Measurements from ENCODE around the gene CD82.

DNA sequence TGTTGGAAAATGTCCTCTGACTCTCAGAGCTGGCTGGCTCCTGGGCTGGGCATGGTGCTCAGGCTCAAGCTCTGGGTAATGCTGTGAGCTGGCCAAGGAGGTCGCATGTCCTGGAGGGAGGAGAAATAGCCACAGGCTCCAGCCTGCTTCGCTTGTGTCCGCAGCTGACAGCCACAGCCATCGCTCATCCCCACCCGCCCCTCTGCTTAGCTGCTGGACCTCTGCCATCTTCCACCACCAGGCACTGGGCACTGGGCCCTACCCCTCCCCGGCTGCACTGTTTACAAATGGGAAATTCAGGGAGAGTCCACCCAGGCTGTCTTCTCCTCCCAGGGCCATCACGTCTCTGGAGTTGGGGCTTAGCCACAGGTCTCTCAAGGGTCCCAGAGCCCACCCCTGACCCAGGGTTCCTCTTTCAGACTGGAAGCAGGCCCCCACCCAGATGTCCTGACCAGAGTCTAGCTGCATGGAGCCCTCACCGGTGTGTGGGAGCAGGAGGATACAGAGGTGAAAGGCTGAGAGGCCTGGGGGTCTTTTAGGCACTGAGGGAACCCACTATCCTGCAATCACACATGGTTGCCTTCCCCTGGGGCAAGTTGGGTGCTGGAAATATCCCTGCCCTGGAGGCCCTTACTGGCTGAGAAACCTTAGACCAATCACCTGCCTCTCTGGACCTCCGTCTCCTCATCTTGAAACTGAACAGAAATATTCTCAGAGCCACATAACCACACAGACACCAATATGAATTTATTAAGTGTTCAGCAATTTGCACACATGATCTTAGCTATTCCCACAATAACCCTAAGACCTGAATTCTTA, 62.7 kb downstream of the CD82 start:
- TF ChIP-seq POLR2A (IDR thresholded peaks at IDR 0.05) (no peak), POLR2AphosphoS5 (IDR thresholded peaks at IDR 0.05) (no peak)
- TF ChIP-seq, protein P1, sequence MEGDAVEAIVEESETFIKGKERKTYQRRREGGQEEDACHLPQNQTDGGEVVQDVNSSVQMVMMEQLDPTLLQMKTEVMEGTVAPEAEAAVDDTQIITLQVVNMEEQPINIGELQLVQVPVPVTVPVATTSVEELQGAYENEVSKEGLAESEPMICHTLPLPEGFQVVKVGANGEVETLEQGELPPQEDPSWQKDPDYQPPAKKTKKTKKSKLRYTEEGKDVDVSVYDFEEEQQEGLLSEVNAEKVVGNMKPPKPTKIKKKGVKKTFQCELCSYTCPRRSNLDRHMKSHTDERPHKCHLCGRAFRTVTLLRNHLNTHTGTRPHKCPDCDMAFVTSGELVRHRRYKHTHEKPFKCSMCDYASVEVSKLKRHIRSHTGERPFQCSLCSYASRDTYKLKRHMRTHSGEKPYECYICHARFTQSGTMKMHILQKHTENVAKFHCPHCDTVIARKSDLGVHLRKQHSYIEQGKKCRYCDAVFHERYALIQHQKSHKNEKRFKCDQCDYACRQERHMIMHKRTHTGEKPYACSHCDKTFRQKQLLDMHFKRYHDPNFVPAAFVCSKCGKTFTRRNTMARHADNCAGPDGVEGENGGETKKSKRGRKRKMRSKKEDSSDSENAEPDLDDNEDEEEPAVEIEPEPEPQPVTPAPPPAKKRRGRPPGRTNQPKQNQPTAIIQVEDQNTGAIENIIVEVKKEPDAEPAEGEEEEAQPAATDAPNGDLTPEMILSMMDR (IDR thresholded peaks at IDR 0.05): no peak
